K562 (cell line): ENCODE results near the gene SLA2. TPM values are rescaled to one million over a fixed set of nuclear protein-coding genes. Genes with fewer than 3 reads are reported as not detected.

Experiments
- MECOM ChIP-seq: fragments of 250-450 bp; sonication (Bioruptor Pico); IDR thresholded peaks from 2 replicates; pipeline ENCODE4 v1.8.0; 2022; ENCODE audit warnings: inconsistent platforms
- MEF2A ChIP-seq: IDR thresholded peaks from 2 replicates; pipeline ENCODE4 v1.6.1; 2011; ENCODE audit warnings: low read depth, mild to moderate bottlenecking, low read length, moderate library complexity; ENCODE audit not compliant: control insufficient read depth
- NR3C1 ChIP-seq: sonication (generic); formaldehyde crosslinking; IDR thresholded peaks from 2 replicates; pipeline ENCODE4 v1.8.1; 2022; ENCODE audit warnings: missing genetic modification reagents
- NRF1 ChIP-seq, 2 experiments: fragments of 450-650 bp; IDR thresholded peaks in 1 of 2; conservative IDR thresholded peaks in 1 of 2; 2 replicates each; pipeline ENCODE4 v1.6.1; 2014; ENCODE audit warnings: mild to moderate bottlenecking in 2 of 2
- REST ChIP-seq, 2 experiments: fragments of 450-650 bp; formaldehyde crosslinking in 1 of 2; IDR thresholded peaks; 2 replicates each; pipeline versions ENCODE4 v1.4.0 to v1.6.1; 2014 to 2020; ENCODE audit warnings: mild to moderate bottlenecking in 2 of 2, borderline replicate concordance in 1 of 2, low read depth in 1 of 2
- SAP30 ChIP-seq: fragments of 200-600 bp; sonication (generic); IDR thresholded peaks from 2 replicates; pipeline ENCODE4 v1.6.1; 2012; ENCODE audit warnings: borderline replicate concordance, low read depth, mild to moderate bottlenecking, moderate library complexity, low read length, control low read depth, inconsistent platforms; ENCODE audit not compliant: insufficient read depth, poor library complexity, severe bottlenecking
- SMC3 ChIP-seq: conservative IDR thresholded peaks from 2 replicates; pipeline ENCODE4 v1.6.1; 2011; ENCODE audit warnings: low read depth, low read length, improper control_type of control experiment; ENCODE audit not compliant: insufficient read depth
- ZBTB7A ChIP-seq: IDR thresholded peaks from 2 replicates; pipeline ENCODE4 v1.6.1; 2011; ENCODE audit warnings: low read depth, mild to moderate bottlenecking, low read length, moderate library complexity, borderline replicate concordance; ENCODE audit not compliant: control insufficient read depth
- polyA plus RNA-seq, 8 experiments: library from polyadenylated mRNA; depleted of rRNA in 4 of 8; stranded (reverse) in 5 of 8; unstranded in 3 of 8; fragments of >200 nt; fragmentation: Nextera tagmentation in 2 of 8; fragmentation: Illumina TruSeq in 1 of 8; extraction: Ambion mirVana in 2 of 8; extraction: Trizol in 1 of 8; gene quantifications; 2 replicates each; pipeline versions ENCODE4 v1.2.1 to v1.2.3, GENCODE V29; 2011 to 2014; ENCODE audit warnings: inconsistent platforms in 1 of 8, missing spikeins in 1 of 8
- total RNA-seq, 7 experiments: library from RNA; depleted of rRNA in 6 of 7; stranded (reverse); fragments of >200 nt in 6 of 7; fragmentation: Illumina TruSeq in 2 of 7; extraction: Trizol in 2 of 7; gene quantifications; 2 replicates each; pipeline versions ENCODE4 v1.2.1 to v1.2.3, GENCODE V29; 2011 to 2021; ENCODE audit warnings: low replicate concordance in 1 of 7
- TF ChIP-seq, protein P1 (sequence below), 3 experiments: fragments of 200-800 bp in 1 of 3; fragments of 250-450 bp in 1 of 3; fragments of 450-650 bp in 1 of 3; sonication (Bioruptor Pico) in 1 of 3; sonication (Bioruptor generic) in 1 of 3; formaldehyde crosslinking in 1 of 3; IDR thresholded peaks; 2 replicates each; pipeline versions ENCODE4 v1.6.1 to v1.8.0; 2016 to 2022; ENCODE audit warnings: mild to moderate bottlenecking in 2 of 3, missing genetic modification characterization in 2 of 3, missing compliant biosample characterization in 1 of 3, moderate library complexity in 1 of 3
- TF ChIP-seq, protein P2 (sequence below), 2 experiments: fragments of 450-650 bp; conservative IDR thresholded peaks; 2 replicates each; pipeline ENCODE4 v1.6.1; 2017; ENCODE audit warnings: mild to moderate bottlenecking in 2 of 2, moderate library complexity in 2 of 2

Gene SLA2
- total and polyA plus RNA-seq, 9 of the 15 experiments (the other 6 are each of a cell fraction or from before 2014, with no cell fraction given), result 0.07 TPM; not detected in 7

- TF ChIP-seq REST (IDR thresholded peaks at IDR 0.05; ENCODE audit: borderline replicate concordance) (no peak), REST (CRISPR knock-in tag; IDR thresholded peaks at IDR 0.05; ENCODE audit: low read depth) (no peak), SMC3 (no peak), ZBTB7A (peak; percentile 75; the same call in 1 of the 2 replicates), NR3C1 (CRISPR knock-in tag) (no peak), MECOM (no peak), SAP30 (peak; percentile 66), NRF1 (conservative IDR thresholded peaks at IDR 0.05 in 1 of 2, IDR thresholded peaks at IDR 0.05 in 1 of 2) (no peak), MEF2A (no peak)
- TF ChIP-seq, protein P1, sequence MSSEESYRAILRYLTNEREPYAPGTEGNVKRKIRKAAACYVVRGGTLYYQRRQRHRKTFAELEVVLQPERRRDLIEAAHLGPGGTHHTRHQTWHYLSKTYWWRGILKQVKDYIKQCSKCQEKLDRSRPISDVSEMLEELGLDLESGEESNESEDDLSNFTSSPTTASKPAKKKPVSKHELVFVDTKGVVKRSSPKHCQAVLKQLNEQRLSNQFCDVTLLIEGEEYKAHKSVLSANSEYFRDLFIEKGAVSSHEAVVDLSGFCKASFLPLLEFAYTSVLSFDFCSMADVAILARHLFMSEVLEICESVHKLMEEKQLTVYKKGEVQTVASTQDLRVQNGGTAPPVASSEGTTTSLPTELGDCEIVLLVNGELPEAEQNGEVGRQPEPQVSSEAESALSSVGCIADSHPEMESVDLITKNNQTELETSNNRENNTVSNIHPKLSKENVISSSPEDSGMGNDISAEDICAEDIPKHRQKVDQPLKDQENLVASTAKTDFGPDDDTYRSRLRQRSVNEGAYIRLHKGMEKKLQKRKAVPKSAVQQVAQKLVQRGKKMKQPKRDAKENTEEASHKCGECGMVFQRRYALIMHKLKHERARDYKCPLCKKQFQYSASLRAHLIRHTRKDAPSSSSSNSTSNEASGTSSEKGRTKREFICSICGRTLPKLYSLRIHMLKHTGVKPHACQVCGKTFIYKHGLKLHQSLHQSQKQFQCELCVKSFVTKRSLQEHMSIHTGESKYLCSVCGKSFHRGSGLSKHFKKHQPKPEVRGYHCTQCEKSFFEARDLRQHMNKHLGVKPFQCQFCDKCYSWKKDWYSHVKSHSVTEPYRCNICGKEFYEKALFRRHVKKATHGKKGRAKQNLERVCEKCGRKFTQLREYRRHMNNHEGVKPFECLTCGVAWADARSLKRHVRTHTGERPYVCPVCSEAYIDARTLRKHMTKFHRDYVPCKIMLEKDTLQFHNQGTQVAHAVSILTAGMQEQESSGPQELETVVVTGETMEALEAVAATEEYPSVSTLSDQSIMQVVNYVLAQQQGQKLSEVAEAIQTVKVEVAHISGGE (CRISPR knock-in tag; IDR thresholded peaks at IDR 0.05), result no peak
- TF ChIP-seq, protein P2, sequence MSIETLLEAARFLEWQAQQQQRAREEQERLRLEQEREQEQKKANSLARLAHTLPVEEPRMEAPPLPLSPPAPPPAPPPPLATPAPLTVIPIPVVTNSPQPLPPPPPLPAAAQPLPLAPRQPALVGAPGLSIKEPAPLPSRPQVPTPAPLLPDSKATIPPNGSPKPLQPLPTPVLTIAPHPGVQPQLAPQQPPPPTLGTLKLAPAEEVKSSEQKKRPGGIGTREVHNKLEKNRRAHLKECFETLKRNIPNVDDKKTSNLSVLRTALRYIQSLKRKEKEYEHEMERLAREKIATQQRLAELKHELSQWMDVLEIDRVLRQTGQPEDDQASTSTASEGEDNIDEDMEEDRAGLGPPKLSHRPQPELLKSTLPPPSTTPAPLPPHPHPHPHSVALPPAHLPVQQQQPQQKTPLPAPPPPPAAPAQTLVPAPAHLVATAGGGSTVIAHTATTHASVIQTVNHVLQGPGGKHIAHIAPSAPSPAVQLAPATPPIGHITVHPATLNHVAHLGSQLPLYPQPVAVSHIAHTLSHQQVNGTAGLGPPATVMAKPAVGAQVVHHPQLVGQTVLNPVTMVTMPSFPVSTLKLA (conservative IDR thresholded peaks at IDR 0.05), result no peak
These were observed 39.6 kb downstream of the SLA2 start (continued) for GRCh38 chr20:36606158-36607066.
